SH-SY5Y (cell line): ENCODE results near the gene PADI4.

Source experiments
- GATA2 ChIP-seq: IDR thresholded peaks from 2 replicates; pipeline ENCODE4 v1.6.1; 2011; ENCODE audit warnings: mild to moderate bottlenecking, low read depth, low read length
- GATA3 ChIP-seq: IDR thresholded peaks from 2 replicates; pipeline ENCODE4 v1.6.1; 2011; ENCODE audit warnings: low read depth, mild to moderate bottlenecking, low read length, moderate library complexity

- TF ChIP-seq GATA2 (no peak), GATA3 (no peak)
Measured at GRCh38 chr1:17290553-17290952, 17.4 kb upstream of the PADI4 start.
